Measurements from ENCODE around the gene INHA. TPM values are rescaled to one million over a fixed set of nuclear protein-coding genes. Genes with fewer than 3 reads are reported as not detected.

Gene INHA
- total RNA-seq, 1 donor from 2014 or later, result 3.7 TPM

- H3K9me3 Mint-ChIP-seq, result no peaks in the 10 kb centered on the region
- DNase-seq (ENCODE audit: low spot score in 2 of 2, unreplicated experiment in 2 of 2), result no peak
- no peak overlapping the region for H3K4me3 Mint-ChIP-seq
- H3K36me3 Mint-ChIP-seq, result peaks cover 29% of the 10 kb centered on the region
- no peak for TF ChIP-seq CTCF (IDR thresholded peaks at IDR 0.05; ENCODE audit: unreplicated experiment)
- H3K27me3 Mint-ChIP-seq (ENCODE audit: low read depth), result no peaks in the 10 kb centered on the region
- no peak overlapping the region for H3K27ac Mint-ChIP-seq
- H3K4me1 Mint-ChIP-seq, result no peaks in the 10 kb centered on the region
Observed at GRCh38 chr2:219609149-219609750, 37.1 kb downstream of the INHA start.

- no peak for DNase-seq (ENCODE audit: low spot score in 2 of 2, unreplicated experiment in 2 of 2)
- TF ChIP-seq CTCF (IDR thresholded peaks at IDR 0.05; ENCODE audit: unreplicated experiment), result no peak
- Mint-ChIP-seq H3K36me3 (peaks cover 28% of the 10 kb centered on the region), H3K4me1 (no peaks in the 10 kb centered on the region), H3K27ac (no peak overlapping the region), H3K9me3 (no peaks in the 10 kb centered on the region), H3K4me3 (no peak overlapping the region), H3K27me3 (ENCODE audit: low read depth) (no peaks in the 10 kb centered on the region)
Observed at GRCh38 chr2:219611306-219611705, 39.2 kb downstream of the INHA start.

GRCh38 chr2:219611866-219612576 lies 39.9 kb downstream of the INHA start:
- TF ChIP-seq CTCF (IDR thresholded peaks at IDR 0.05; ENCODE audit: unreplicated experiment), result no peak
- Mint-ChIP-seq H3K27ac (no peak overlapping the region), H3K36me3 (peaks cover 23% of the 10 kb centered on the region), H3K9me3 (no peaks in the 10 kb centered on the region), H3K4me3 (no peak overlapping the region), H3K27me3 (ENCODE audit: low read depth) (no peaks in the 10 kb centered on the region), H3K4me1 (no peaks in the 10 kb centered on the region)
- no peak for DNase-seq (ENCODE audit: low spot score in 2 of 2, unreplicated experiment in 2 of 2)

GRCh38 chr2:219612577-219613286 lies 40.6 kb downstream of the INHA start:
- Mint-ChIP-seq H3K27ac (no peak overlapping the region), H3K4me3 (no peak overlapping the region), H3K36me3 (peaks cover 21% of the 10 kb centered on the region), H3K9me3 (no peaks in the 10 kb centered on the region), H3K4me1 (no peaks in the 10 kb centered on the region), H3K27me3 (ENCODE audit: low read depth) (no peaks in the 10 kb centered on the region)
- no peak for DNase-seq (ENCODE audit: low spot score in 2 of 2, unreplicated experiment in 2 of 2)
- TF ChIP-seq CTCF (IDR thresholded peaks at IDR 0.05; ENCODE audit: unreplicated experiment), result no peak

- DNase-seq (ENCODE audit: low spot score in 2 of 2, unreplicated experiment in 2 of 2), result no peak
- no peak overlapping the region for H3K27ac Mint-ChIP-seq
- no peak for TF ChIP-seq CTCF (IDR thresholded peaks at IDR 0.05; ENCODE audit: unreplicated experiment)
- no peak overlapping the region for H3K4me3 Mint-ChIP-seq
- no peaks in the 10 kb centered on the region for H3K4me1 Mint-ChIP-seq
- peaks cover 21% of the 10 kb centered on the region for H3K36me3 Mint-ChIP-seq
- H3K9me3 Mint-ChIP-seq, result no peaks in the 10 kb centered on the region
- no peaks in the 10 kb centered on the region for H3K27me3 Mint-ChIP-seq (ENCODE audit: low read depth)
Observed at GRCh38 chr2:219613461-219614070, 41.5 kb downstream of the INHA start.

Data from mesothelial cell of epicardium (in vitro differentiated cells).